ACHN (cell line): ENCODE measurements around the gene PGM2L1.
"Not testable (repeated sequence)": the region's sequence is repeated elsewhere in the genome, so short reads cannot be mapped to it uniquely, and the experiment has no call there.

Experiments
- DNase-seq: peaks from one replicate; pipeline ENCODE4 v3.0.0-alpha.2; 2015
- in situ Hi-C: cut with HindIII; loops from 2 replicates; pipeline ENCODE4 v1.10.0; 2017; ENCODE audit warnings: low sequenced_read_pairs, low pct_ligation_motif_present, low pct_unique_long_range_greater_than_20kb

Gene PGM2L1

GRCh38 chr11:74409633-74410032 lies 11.4 kb upstream of the PGM2L1 start:
- in situ Hi-C loops = no loop called here
- DNase-seq = no peak

GRCh38 chr11:74403607-74404321 lies 5.5 kb upstream of the PGM2L1 start:
- in situ Hi-C loops = no loop called here
- DNase-seq = no peak

- no peak for DNase-seq
- in situ Hi-C loops = no loop called here
These were observed 2.4 kb upstream of the PGM2L1 start for GRCh38 chr11:74400606-74401005.

- peak; percentile 37 for DNase-seq
- in situ Hi-C loops = no loop called here
These were observed 561 bp downstream of the PGM2L1 start for GRCh38 chr11:74397501-74398243.

DNA sequence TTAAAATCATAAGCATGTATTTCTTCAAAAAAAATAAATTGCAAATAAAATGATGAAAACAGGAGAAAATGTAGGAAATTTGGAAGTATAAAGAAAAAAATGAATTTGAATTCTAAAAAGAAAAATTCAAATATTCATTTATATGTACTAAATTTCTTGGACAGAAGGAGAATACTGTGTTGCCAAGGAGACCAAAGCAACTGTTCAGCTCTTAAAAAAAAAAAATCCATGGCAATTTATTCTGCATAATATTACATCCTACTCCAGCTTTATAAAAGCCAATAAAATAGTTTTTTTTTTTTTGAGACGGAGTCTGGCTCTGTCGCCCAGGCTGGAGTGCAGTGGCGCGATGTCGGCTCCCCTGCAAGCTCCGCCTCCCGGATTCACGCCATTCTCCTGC lies 6.0 kb downstream of the PGM2L1 start:
- in situ Hi-C loops = no loop called here
- no peak for DNase-seq

DNA sequence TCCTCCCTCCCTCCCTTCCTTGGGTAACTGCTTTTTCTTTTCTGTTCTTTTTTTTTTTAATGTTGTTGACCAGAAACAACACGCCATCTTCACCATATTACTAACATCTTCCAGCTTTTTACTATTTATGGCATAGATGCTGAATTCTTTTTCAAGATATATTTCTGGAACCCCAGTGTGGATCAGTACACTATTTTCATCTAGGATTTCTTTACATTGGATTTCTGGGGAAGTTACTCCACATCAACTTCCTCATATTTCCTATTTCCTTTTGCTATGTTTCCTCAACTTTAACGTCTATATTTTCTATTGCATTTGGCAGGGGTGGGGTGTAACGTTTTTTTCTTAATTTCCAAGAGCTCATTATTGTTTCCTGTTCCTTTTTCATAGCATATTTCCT lies 7.0 kb downstream of the PGM2L1 start:
- in situ Hi-C loops = no loop called here
- DNase-seq = no peak

DNA sequence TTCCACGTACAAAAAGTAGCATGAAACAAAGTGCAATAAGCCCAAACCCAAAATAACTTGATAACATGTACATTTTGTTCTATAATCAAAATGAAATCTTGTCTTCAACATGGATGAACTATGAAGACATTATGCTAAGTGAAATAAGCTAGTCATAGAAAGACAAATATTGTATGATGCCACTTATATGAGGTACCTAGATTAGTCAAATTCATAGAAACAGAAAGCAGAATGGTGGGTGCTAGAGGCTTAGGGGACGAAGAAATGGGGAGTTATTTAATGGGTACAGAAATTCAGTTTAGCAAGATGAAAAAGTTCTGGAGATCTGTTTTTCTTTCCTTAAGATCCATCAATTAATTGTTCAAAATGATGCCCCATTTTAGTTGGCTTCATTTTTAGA lies 7.5 kb downstream of the PGM2L1 start:
- in situ Hi-C loops = no loop called here
- DNase-seq = no peak

- in situ Hi-C loops = no loop called here
These were observed 9.4 kb downstream of the PGM2L1 start for GRCh38 chr11:74388678-74389327.

DNA sequence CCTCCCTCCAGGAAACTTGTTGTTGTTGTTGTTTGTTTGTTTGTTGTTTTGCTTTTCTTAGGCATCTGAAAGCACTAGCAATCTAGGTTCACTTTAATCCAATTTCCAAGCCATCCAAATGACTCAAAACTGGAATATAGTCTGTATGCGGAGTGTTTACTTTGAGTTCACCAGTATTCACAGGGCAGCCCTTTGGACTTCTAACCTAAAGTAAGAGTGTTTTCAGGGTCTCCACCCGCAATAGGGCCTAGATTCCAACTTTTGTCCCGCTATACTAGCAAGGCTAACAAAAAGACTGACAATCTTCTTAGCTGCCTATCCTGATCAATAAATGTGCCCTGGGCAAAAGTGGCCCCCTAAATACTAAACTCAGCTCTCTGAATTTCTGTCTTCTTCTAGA lies 13.6 kb downstream of the PGM2L1 start:
- in situ Hi-C loops = no loop called here

More at GRCh38 chr11:74388678-74389327, 9.4 kb downstream of the PGM2L1 start:
- peak; percentile 39 for DNase-seq

GRCh38 chr11:74380746-74381439 lies 17.3 kb downstream of the PGM2L1 start:
- DNase-seq = peak; percentile 3

More for the DNA sequence above, 13.6 kb downstream of the PGM2L1 start:
- no peak for DNase-seq

DNA sequence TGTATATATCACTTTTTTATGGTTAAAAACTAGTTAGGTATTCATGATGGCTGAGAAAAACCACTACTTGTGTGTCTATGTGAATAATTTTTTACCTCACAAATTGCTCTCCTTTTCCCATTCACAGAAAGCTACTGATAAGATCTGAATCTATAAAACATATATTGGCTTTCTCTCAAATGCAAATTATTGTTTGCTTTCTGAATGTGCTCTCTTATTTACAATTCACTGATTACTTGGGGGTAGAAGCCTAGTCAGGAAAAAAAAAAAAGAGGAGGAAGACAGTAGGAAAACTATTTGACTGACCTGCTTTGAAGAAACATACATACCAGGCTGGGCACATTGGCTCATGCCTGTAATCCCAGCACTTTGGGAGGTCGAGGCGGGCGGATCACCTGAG lies 20.5 kb downstream of the PGM2L1 start:
- DNase-seq = no peak
- in situ Hi-C loops = no loop called here

More at GRCh38 chr11:74380746-74381439, 17.3 kb downstream of the PGM2L1 start:
- in situ Hi-C loops = no loop called here

DNA sequence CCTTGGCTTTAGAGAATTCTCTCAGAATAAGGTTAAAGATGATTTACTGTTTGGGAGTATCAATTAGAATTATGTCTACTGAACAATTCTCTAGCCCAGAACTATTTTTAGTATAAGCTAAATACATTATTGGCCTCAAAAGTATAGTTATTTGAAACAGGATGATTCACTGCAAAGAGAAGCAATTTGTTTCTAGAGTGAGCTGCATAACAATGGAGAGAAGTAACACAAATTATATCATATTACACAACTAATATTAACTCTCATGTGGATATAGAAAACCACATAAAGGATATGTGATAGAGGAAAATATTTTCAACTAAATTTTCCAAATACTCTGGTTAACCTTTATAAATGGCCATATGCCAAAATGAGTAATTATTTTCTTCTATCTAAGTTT lies 24.9 kb downstream of the PGM2L1 start:
- no peak for DNase-seq

GRCh38 chr11:74371269-74372052 lies 26.8 kb downstream of the PGM2L1 start:
- in situ Hi-C loops = no loop called here
- no peak for DNase-seq

More for the DNA sequence above, 24.9 kb downstream of the PGM2L1 start:
- in situ Hi-C loops = no loop called here

DNA sequence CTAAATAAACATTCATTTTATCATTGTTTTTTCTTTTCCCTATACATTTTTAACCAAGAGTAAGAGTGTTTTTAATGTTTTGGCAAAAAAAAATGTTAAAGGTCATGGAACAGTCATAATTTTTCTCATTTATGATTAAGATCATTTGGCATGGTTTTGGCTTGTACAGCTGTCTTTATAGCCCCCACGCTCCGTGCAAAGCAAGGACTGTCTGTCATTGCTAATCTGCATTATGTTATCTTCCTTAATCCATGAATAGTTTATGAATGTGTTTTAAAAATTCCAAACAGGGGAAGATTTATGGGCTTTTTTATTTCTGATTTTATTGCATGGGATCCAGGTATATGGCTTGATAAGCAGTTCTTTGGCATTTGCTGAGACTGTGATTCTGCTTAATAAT lies 28.1 kb downstream of the PGM2L1 start:
- in situ Hi-C loops = no loop called here
- DNase-seq = no peak

DNA sequence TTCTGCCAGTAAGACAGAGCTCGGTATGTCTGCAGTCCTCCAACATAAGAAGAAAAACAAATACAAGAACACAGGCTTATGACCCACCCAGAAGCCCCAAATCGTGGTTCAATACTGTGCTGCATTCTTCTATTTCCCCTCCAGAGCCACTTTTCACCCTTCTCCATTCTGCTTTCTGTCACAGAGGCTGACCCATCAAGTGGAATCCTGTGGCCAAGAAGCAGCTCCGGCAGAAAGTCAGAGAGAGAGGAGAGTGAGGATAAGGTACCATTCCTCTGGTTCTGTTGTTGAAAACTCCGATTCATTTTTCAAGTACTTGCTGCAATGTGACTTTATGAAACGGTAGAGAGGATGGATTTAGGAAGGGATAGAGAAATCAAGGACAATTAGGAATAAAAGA lies 30.4 kb downstream of the PGM2L1 start:
- in situ Hi-C loops = no loop called here
- no peak for DNase-seq

- in situ Hi-C loops = no loop called here
- DNase-seq = no peak
These were observed 31.7 kb downstream of the PGM2L1 start for GRCh38 chr11:74366576-74366975.

DNA sequence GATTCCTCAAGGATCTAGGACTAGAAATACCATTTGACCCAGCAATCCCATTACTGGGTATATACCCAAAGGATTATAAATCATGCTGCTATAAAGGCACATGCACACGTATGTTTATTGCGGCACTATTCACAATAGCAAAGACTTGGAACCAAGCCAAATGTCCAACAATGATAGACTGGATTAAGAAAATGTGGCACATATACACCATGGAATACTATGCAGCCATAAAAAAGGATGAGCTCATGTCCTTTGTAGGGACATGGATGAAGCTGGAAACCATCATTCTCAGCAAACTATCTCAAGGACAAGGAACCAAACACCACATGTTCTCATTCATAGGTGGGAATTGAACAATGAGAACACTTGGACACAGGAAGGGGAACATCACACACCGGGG lies 32.4 kb downstream of the PGM2L1 start:
- DNase-seq, in situ Hi-C loops: not testable (repeated sequence)

DNA sequence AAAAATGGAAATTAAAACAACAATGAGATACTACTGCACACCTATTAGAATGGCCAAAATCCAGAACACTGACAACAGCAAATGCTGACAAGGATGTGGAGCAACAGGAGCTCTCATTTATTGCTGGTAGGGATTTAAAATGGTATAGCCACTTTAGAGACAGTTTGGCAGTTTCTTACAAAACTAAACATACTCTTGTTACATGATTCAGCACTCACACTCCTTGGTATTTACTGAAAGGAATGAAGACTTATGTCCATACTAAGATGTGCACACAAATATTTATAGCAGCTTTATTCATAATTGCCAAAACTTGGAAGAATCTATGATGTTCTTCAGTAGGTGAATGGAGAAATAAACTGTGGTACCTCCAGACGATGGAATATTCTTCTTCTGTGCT lies 40.8 kb downstream of the PGM2L1 start:
- no peak for DNase-seq
- in situ Hi-C loops = no loop called here
